GM18519 (cell line): Measurements from ENCODE around the gene TGM6.

Experiments
- ATAC-seq: cut with Tn5 transposase; IDR thresholded peaks from one replicate; pipeline ENCODE4 v1.9.1; 2021; ENCODE audit warnings: mild to moderate bottlenecking, moderate library complexity; ENCODE audit not compliant: unreplicated experiment, low FRiP score

TGM6 gene

GRCh38 chr20:2380601-2381000 is at the start of gene TGM6:
Gene TGM6, plus strand, starts transcription at chr20:2380901. Its CDS starts 68 bp downstream, at chr20:2380969.
- ATAC-seq: no peak

- ATAC-seq: no peak
Observed at GRCh38 chr20:2331106-2331505, 49.6 kb upstream of the TGM6 start.

GRCh38 chr20:2331901-2332565 is 48.7 kb upstream of the TGM6 start:
- no peak for ATAC-seq

- no peak for ATAC-seq
Observed at GRCh38 chr20:2332711-2333110, 48.0 kb upstream of the TGM6 start.

- ATAC-seq: no peak
Observed at GRCh38 chr20:2333821-2334220, 46.9 kb upstream of the TGM6 start.

GRCh38 chr20:2335096-2335870 is 45.4 kb upstream of the TGM6 start:
- no peak for ATAC-seq

GRCh38 chr20:2336471-2336870 is 44.2 kb upstream of the TGM6 start:
- ATAC-seq: no peak

GRCh38 chr20:2337142-2337541 is 43.6 kb upstream of the TGM6 start:
- no peak for ATAC-seq

GRCh38 chr20:2338411-2339066 is 42.2 kb upstream of the TGM6 start:
- no peak for ATAC-seq

GRCh38 chr20:2340136-2340535 is 40.6 kb upstream of the TGM6 start:
- ATAC-seq: no peak

- no peak for ATAC-seq
Observed at GRCh38 chr20:2340823-2341222, 39.9 kb upstream of the TGM6 start.

- no peak for ATAC-seq
Observed at GRCh38 chr20:2341336-2341735, 39.4 kb upstream of the TGM6 start.

- ATAC-seq: no peak
Observed at GRCh38 chr20:2342243-2342642, 38.5 kb upstream of the TGM6 start.

GRCh38 chr20:2346188-2346587 is 34.5 kb upstream of the TGM6 start:
- no peak for ATAC-seq

- ATAC-seq: no peak
Observed at GRCh38 chr20:2348336-2348735, 32.4 kb upstream of the TGM6 start.

GRCh38 chr20:2349801-2350200 is 30.9 kb upstream of the TGM6 start:
- ATAC-seq: no peak

- ATAC-seq: no peak
Observed at GRCh38 chr20:2350606-2351005, 30.1 kb upstream of the TGM6 start.

- no peak for ATAC-seq
Observed at GRCh38 chr20:2353231-2353630, 27.5 kb upstream of the TGM6 start.

- no peak for ATAC-seq
Observed at GRCh38 chr20:2357114-2357513, 23.6 kb upstream of the TGM6 start.

- ATAC-seq: no peak
Observed at GRCh38 chr20:2358006-2358405, 22.7 kb upstream of the TGM6 start.

GRCh38 chr20:2361035-2361593 is 19.6 kb upstream of the TGM6 start:
- no peak for ATAC-seq
